SKM-1 (cell line): ENCODE measurements around the gene TCEA3.

Experiments
- DNase-seq: peaks from one replicate; lab custom pipeline; 2025; ENCODE audit not compliant: unreplicated experiment; lab: John Stamatoyannopoulos, UW

Gene TCEA3

DNA sequence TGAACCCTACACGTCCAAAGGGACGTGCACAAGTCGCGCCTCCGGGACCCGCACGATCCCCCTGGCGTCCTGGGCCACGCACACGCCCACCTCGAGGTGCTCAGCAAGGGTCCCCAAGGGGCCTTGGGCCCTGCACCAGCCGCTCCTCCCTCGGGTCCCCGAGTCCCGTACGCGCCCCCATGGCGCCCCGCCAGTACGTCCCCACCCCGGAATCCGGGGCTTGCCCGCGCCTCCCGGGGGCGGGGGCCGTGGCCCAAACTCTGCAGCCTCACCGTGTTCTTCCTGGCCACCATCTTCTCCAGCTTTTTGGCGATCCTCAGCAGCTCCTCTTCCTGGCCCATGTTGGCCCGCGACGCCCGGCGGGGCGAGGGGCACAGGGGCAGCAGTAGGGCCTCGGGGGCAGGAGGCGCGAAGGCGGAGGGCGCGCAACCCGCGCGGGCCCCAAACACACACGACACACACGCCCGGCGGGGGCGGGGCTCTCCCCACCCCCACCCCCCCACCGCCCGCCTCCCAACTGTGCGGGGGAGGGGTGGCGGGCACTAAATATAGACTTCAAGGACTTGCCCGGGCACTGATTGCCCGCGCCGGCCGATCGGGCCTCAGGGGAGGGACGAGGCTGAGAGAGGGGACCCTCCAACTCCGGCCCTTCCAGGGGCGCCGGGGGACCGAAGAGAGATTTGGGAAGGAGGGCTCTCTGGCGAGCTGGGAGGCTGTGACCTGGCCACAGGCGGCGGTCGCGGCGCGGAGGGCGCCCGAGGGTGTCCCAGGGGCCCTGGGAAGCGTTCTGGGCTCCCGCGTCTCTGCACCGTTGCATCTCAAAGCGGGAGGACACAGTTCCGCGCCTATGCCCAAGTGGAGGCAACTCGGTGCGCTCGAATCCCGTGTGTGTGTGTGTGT is at the start of gene TCEA3:
TSS of gene TCEA3 (minus strand) at position 456 of the 900 bp plus-strand sequence. CDS start at position 341, 115 bp downstream.
- no peak for DNase-seq

DNA sequence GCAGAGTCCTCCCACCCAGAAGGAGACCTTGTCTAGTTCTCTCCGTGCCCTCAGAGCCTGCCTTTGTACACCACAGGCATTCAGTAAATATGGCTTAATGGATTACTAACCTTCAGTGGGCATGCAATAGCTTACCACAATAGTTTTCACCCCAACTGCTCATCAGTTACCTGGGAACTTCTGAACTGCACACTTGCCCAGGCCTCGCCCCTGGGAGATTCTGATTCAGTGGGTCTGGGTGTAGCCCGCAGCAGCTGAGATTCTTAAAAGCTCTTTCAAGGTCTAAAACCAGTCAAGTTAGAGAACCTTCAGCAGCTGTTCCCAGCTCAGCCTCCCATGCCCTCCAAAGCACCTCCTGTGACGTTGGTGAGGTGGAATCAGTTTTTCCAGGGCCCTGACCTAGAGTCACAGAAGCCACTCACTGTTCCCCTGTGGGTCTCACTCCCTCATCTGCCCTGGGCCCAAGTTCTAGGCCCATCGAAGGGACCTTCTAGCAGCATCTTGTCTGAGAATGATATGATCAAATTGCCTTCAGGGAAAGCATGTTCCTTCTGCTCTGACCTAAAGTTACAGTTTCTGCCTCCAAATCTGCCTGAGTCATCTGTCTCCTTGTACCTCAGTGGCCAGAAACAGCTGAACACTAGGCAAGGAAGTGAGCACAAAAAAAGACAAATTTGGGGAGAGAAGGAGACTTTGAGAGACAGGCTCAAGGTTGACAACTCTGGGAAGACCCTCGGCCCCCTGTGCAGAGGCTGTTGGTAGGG is 48.7 kb upstream of the TCEA3 start:
- no peak for DNase-seq

DNA sequence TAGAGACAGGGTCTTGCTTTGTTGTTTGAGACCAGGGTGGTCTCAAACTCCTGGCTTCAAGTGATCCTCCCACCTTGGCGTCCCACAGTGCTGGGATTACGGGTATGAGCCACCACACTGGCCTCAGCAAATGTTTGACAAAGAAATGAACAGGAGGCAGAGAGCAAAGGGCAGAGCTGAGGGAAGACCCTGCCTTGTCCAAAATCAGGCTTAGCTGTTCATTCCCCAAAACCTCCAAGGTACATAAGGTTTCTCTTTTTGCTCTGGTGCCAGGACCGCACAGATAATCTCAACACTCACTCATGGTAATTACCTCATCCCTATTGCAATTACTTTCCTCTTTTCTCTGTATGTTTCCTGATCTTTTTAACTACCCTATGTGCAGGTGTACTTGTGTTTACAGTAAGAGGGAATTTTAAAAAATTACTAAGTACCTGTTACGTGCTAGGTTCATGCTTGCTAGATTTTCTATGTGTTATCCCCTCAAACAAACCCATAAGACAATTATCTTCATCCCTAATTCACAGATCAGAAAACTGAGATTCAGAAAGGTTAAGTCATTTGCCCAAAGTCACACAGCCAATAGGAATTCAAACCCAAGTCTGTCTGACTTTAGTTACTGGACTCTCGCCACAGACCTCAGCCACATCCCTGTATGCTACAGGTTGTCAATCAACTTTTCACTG is 47.9 kb upstream of the TCEA3 start:
- no peak for DNase-seq

DNA sequence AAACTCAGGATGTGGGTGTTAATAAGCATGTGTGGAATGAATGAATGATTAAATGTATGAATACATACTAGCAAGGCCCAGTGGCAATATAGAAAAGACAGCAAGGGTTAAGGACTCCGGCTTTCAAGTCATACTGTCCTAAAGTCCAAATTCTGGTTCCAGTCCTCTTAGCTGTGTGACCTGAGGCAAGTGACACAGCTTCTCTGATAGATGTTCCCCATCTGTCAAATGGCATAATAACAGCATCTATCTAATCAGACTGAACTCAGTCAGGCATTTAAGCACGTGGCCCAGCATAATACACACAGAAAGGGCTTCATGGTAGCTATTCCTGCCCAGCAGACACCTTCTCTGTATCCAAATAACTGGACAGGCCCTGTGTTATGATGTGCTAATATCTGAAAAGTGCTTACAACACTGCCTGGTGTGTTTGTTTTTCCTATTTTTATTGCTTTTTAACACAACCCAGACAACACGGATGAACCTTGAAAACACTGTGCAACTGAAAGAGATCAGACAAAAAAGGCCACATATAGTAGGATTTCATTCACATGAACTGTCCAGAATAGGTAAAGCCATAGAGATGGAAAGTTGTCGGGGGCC is 47.0 kb upstream of the TCEA3 start:
- no peak for DNase-seq

DNA sequence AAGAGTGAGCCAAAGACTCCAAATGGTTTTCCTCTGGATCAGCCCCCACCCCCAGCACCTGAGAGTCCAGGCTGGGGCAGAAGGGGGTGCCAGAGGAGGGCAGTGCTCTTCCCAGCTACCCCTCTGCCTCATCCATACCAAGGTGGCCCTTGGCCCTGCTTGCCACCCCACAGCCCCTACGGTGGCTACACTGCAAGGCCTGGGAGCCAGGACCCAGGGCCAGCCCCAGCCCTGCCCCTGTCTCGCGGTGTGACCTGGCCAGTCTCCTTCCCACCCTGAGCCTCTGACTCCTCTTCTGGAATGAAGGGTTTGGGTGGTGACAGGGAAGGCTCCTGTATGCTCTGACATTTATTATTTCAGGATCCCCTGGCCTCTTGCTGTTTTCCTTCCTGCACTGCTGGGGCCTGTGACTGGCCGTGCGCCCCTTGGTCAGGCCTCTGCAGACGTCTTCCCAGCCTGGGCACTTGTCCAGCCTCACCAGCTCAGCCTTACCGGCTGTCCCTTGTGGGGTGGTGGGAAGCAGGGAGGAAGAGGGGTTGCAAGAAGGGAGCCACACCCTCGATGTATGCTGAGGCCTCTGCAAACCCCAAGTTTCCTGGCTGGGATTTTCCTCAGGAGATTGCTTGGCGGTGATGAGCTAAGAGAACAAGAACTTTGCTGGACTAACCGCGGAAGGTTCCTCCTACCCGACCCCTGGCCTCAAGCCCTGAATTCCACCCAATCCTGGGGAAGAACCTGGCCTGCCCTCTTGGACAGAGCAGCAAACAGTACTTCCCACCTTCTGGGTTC is 45.9 kb upstream of the TCEA3 start:
- DNase-seq: no peak

DNA sequence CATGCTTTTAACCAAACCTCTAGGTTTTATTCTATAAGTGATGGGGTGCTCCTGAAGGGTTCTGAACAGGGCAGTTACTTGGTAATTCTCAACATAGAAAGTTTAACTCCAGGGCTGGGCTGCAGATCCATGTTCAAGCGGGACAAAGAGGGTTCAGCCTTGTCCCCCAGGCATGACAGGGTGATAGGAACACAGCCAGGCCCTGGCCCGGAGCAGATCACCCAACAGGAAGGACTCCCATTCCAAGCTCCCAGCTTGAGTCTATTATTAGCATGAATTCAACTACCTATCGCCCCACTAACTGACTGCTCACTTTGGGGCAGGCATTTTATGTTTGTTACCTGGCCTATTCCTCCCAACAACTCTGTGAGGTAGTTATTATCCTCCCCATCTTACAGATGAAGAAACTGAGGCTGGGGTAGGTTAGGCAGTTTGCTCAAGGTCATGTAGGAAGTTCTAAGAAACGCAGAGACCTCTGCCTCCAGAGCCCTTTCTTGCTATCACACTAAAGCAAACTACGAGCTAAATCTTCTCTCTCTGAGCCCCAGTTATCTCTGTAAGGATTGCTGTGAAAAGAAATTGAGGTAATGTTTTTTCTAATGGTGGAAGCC is 44.9 kb upstream of the TCEA3 start:
- no peak for DNase-seq

DNA sequence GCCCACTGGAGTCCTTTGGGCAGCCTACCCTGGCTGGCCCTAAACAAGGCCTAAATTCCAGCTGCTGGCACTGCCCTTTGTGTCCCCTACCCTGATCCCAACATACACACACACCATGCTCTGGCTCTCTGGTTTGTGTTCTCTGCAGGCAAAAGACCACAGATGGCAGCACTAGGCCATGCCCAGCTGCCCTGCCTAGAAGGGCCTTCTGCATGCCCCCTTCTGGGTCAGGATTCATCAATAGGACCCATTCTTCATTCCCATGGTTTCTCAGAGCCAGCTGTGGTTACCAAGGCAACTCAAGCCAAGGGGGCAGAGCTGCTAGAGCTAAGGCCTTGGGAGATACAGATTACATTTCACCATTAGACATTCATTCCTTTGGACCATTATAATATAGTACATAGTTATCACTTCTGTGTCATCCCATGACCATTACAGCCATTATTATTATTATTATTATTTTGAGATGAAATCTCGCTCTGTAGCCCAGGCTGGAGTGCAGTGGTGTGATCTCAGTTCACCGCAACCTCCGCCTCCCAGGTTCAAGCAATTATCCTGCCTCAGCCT is 42.0 kb upstream of the TCEA3 start:
- DNase-seq: no peak

DNA sequence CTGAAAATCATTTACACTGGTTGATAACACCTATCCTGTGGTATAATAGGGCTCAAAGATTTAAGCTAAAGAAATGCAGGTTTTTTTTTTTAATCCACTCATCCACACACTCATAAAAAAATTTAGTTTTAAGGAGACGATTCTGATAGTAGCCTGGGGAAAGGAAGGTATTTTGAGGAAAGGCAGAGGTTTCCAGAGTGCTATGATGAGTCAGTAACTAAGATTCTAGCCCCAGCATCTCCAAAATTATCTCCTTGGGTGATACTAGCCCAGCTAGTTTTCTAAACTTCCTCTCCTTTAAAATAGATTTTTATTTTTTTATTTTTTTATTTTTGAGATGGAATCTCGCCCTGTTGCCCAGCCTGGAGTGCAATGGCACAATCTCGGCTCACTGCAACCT is 38.7 kb upstream of the TCEA3 start:
- DNase-seq: no peak

DNA sequence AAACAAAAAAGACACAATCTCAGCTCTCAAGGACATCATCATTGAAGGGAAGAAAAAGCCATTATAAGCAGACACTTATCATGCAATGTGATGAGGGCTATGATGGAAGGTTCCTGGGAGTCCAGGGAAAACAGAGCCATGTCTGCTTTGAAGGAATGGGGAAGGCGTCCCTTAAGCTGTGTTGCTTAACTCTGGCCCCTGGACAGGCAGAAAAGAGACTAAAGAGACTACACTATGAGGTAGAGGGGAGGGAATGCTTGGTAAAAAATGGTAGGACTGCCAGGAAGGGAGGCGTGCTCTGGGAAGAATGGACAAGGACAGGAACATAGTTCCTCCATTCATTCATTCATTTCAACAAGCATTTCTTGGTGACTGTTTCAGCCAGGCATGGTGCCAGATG is 38.2 kb upstream of the TCEA3 start:
- no peak for DNase-seq

DNA sequence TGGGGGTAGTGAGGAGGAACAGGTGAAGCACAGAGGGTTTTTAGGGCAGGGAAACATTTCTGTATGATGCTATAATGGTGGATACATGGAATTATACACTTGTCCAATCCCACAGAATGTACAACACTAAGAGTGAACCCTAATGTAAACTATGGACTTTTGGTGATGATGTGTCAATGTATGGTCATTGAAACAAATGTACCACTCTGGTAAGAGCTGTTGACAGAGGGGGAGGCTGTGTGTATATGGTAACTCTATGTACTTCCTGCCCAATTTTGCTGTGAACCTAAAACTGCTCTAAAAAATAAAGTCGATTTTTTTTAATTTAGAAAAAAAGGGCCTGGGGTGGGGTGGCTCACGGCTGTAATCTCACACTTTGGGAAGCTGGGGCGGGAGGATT is 36.5 kb upstream of the TCEA3 start:
- DNase-seq: no peak

DNA sequence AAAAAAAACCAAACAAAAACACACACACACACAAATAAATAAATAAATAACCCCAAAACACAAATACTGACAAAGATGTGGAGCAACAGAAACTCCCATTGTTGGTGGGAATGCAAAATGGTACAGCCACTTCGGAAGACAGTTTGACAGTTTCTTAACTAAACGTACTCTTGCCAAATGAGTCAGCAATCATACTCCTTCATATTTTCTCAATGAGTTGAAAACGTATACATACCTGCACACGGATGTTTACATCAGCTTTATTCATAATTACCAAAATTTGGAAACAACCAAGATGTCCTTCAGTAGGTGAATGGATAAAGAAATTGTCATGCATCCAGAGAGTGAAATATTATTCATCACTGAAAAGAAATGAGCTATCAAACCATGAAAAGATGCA is 36.0 kb upstream of the TCEA3 start:
- no peak for DNase-seq

DNA sequence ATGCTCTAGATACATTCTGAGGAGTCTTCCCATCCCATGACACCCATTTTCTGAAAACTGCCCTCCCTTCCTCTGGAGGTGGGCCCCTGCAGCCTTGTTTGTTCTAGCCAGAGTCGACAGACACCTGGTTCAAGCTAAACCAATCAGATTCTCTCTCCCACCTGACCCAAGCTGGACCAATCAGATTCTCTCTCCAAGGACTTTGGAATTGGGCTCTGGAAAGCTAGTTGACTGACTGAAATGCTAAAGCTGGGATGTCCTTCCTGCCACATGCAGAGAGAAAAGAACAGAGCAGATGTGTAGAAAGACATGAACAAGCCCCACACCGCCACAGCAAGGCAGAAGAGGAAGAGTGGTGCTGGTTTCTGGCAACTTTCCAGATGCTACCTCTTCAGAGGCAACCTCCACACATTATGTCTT is 34.8 kb upstream of the TCEA3 start:
- DNase-seq: no peak

DNA sequence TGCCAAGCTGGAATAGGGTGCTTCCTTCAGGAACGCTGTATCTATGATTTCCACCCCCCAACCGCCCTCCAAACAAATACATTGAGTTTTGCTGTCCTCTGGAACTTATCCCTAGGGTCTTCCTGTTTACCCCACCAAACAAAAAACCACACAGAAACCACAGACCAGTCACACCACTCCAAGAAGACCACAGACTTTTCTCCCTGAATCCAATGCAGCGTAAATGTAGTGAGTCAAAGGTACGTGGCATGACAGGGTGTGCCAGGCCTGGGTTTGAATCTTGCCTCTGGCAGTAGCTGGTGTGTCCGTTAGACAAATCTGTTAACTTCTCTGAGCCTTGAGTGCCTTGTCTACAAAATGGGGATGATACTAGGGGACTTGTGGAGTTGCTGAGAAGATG is 31.7 kb upstream of the TCEA3 start:
- DNase-seq: no peak

DNA sequence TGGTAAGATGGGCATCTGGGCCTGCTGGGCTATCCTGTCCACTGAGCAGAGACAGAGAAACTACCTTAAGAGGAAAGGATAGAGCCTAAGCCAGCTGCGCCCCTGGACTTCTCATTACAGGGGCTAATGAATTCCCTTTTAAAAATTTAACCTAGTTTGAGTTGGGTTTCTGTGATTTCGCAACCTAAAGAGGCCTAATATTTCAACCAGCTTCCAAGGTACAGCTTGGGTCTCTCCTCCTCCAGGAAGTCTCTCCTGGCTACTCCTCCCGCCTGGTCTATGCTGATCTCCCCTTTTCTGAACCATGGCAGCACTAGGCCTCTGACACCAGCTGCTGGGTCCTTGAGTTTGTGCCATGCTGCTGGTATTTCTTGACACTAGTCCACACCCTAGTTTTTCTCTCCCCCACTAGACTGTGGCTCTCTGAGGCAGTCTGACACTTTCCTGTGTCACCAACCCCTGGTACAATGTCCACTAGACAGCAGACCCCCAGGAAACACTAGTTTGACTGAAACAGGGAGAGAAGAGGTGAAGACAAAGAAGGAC is 29.0 kb upstream of the TCEA3 start:
- no peak for DNase-seq

DNA sequence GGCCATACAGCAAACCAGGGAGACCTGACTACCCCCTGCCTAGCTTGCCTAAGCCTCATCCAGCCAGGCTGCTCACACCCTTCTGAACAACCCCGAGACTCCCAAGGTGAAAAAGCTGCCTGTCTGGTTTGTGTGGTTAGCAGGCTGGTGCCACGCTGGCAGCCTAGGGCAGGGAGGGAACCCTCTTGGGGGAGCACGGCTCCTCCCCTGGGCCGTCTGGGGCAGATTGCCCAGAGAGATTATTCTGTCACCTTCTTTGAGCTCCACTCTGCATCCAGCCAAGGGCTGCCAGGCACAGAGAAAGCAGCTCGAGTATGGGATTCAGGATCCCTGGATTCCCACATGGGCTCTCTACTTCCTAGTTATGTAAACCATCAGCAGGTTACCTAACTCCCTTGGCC is 27.5 kb upstream of the TCEA3 start:
- no peak for DNase-seq

DNA sequence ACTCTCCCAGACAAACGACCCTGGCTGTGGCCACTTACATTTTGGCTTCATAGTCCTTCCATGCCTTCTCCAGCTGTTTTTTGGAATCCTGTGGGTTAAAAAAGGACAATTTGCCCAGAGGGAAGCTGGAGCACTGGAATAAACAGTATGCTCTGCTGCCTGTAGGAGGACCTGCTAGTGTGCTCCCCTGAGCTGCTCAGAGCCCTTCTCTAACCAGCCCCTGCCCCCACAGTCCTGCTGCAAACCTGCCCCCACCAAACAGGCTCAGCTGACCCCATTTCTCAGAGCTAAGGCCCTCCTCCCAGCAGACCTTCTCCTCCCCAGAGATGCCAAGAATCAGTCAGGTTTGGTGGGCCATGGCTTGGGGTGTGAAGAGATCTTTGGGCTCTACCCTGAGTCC is 26.9 kb upstream of the TCEA3 start:
- DNase-seq: no peak

DNA sequence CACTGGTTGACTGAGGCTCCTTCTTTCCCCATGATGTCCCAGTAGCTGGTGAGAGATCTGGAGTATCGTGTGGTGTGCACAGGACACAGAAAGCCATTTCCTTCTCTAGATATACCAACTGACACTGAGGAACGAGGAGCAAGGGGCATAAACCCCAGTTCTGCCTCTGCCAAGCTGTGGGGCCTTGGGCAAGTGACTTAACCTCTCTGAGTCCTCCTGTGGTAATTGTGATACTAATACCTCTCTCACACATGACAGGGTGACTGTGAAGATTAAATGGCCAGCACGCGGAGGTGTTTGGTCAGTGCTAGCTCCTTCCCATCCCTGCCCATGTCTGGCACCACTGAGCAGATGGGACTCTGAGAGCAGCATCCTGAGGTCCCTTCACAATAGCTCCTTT is 26.3 kb upstream of the TCEA3 start:
- DNase-seq: no peak

DNA sequence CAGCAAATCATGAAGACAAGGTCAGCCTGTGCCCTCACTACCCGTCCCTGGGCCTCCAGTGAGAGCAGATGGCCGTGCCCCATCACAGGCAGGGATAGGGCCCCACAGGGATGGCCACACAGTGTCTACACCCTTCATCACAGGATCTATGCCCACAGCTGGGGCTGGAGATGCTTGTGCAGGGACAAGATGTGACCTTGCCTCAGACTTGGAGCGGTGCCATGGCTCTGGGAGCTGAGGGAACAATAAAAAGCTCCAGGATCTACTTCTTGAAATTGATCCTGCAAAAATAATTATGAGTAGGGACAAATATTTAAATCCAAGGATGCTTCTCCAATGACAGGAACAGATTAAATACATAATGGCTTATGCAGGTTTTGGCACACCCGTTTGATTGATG is 25.4 kb upstream of the TCEA3 start:
- no peak for DNase-seq

DNA sequence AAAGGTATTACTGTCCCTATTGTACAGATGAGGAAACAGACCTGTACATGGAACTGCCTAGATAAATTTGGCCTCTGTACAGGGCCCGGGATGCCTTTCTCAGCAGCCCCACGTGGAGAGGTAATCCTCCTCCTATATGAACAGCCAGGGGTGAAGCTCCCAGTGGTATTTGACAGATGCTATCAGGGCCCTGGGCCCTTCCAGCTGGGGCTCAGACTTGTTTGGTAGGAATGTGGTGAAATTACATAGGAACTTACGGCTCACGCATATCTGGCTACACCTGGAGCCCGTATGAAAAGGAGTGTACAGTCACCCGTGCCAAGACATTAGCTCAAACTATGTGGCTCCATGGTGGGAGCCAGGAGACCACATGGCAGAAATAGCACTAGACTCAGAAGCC is 24.8 kb upstream of the TCEA3 start:
- DNase-seq: no peak

DNA sequence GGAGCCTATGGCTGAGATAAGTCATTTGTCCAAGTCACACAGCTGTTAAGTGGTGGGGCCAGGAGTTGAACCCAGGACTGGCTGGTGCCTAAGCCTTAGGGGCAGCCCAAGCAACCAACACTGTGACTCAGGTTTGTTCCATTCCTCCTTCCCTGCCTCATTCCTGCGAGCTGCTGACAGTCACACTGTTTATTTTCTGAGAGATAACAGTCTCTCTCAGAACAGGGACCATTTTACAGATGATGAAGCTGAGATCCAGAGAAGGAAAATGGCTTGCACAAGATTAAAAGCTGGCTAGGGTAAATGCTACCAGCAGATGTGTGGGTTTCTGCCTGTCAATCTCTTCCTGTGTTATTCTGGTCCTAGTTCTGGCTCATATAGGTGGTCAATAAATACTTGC is 24.3 kb upstream of the TCEA3 start:
- no peak for DNase-seq
